ENCODE measurements around the gene COL6A1. TPM values are rescaled to one million over a fixed set of nuclear protein-coding genes. Genes with fewer than 3 reads are reported as not detected.

The COL6A1 gene
- total and polyA plus RNA-seq, 2 donors (not counting 3 experiments of a cell fraction or from before 2014, with no cell fraction given) = 30.1 to 42.4 TPM

DNA sequence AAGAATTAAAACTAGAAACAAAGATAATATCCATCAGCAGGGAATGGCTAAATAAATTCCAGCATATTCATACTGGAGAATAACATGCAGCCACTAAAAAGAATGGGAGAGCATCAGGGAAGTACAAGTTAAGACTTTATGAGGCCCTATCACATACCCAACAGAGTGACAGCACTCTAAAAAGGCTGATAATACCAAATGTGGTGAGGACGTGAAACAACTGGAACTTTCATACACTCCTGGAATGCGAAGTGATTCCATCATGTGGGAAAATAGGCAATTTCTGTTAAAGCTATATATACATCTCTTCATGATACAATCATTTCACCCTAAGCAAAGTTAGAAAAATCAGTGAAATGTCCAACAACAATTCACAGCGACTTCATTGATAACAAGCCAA is 42.6 kb downstream of the COL6A1 start:
- no peaks in the 10 kb centered on the region for H4K20me1 ChIP-seq (replicated peaks; ENCODE audit: control insufficient read depth, extremely low read depth, insufficient read depth, low read length)
- H3K27me3 ChIP-seq (ENCODE audit: control insufficient read depth in 2 of 2, insufficient read depth in 2 of 2, low read length in 2 of 2) = peaks cover 11 to 39% of the 10 kb centered on the region in 2 experiments
- no peak overlapping the region for H3K9ac ChIP-seq (replicated peaks; ENCODE audit: extremely low read depth, insufficient read depth, low read length)
- H3K4me1 ChIP-seq (ENCODE audit: control insufficient read depth, extremely low read depth, insufficient read depth, low read length) = no peaks in the 10 kb centered on the region
- DNase-seq (ENCODE audit: low read depth, low spot score) (no peak), FAIRE-seq (no peak)
- BruUV-seq (replicated peaks) = no TSS peak
- no peaks in the 10 kb centered on the region for H3K36me3 ChIP-seq (ENCODE audit: control insufficient read depth in 2 of 2, extremely low read depth in 1 of 2, insufficient read depth in 2 of 2, low read length in 2 of 2)
- TF ChIP-seq POLR2AphosphoS5 (IDR thresholded peaks at IDR 0.05; ENCODE audit: insufficient read depth, low read depth, low read length) (no peak), POLR2A (IDR thresholded peaks at IDR 0.05; ENCODE audit: low read depth, low read length) (no peak), MYC (IDR thresholded peaks at IDR 0.05; ENCODE audit: low read depth, low read length) (no peak), FOS (IDR thresholded peaks at IDR 0.05; ENCODE audit: borderline replicate concordance, insufficient read depth, low read length) (no peak), GATA2 (IDR thresholded peaks at IDR 0.05; ENCODE audit: insufficient read depth, insufficient read length, low read depth, low read length) (no peak), EZH2 (IDR thresholded peaks at IDR 0.05; ENCODE audit: borderline replicate concordance, low read depth, low read length, severe bottlenecking) (no peak), JUN (IDR thresholded peaks at IDR 0.05; ENCODE audit: borderline replicate concordance, insufficient read depth, insufficient read length, low read depth) (no peak)
- TF ChIP-seq, protein P1, sequence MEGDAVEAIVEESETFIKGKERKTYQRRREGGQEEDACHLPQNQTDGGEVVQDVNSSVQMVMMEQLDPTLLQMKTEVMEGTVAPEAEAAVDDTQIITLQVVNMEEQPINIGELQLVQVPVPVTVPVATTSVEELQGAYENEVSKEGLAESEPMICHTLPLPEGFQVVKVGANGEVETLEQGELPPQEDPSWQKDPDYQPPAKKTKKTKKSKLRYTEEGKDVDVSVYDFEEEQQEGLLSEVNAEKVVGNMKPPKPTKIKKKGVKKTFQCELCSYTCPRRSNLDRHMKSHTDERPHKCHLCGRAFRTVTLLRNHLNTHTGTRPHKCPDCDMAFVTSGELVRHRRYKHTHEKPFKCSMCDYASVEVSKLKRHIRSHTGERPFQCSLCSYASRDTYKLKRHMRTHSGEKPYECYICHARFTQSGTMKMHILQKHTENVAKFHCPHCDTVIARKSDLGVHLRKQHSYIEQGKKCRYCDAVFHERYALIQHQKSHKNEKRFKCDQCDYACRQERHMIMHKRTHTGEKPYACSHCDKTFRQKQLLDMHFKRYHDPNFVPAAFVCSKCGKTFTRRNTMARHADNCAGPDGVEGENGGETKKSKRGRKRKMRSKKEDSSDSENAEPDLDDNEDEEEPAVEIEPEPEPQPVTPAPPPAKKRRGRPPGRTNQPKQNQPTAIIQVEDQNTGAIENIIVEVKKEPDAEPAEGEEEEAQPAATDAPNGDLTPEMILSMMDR (IDR thresholded peaks at IDR 0.05; ENCODE audit: extremely low read depth in 1 of 2, insufficient read depth in 1 of 2, low read depth in 1 of 2, low read length in 2 of 2) = no peak
- TF ChIP-seq, protein P2, sequence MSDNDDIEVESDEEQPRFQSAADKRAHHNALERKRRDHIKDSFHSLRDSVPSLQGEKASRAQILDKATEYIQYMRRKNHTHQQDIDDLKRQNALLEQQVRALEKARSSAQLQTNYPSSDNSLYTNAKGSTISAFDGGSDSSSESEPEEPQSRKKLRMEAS (IDR thresholded peaks at IDR 0.05; ENCODE audit: insufficient read depth, insufficient read length) = no peak
- CTCF ChIA-PET = no interaction called here
- H3K79me2 ChIP-seq (ENCODE audit: control insufficient read depth, insufficient read depth, low read length) = no peaks in the 10 kb centered on the region
- no peaks in the 10 kb centered on the region for H3K9me3 ChIP-seq (replicated peaks; ENCODE audit: control insufficient read depth, insufficient read depth, low read length)
- POLR2A ChIA-PET = no interaction called here
- no peak overlapping the region for H3K4me2 ChIP-seq (ENCODE audit: insufficient read depth, low read length)
- intact Hi-C loops (cut with micrococcal nuclease) (no loop called here), dilution Hi-C loops (cut with MboI; ENCODE audit: extremely low pct_ligation_motif_present, low sequenced_read_pairs) (no loop called here)
- H2AFZ ChIP-seq (ENCODE audit: low read depth, low read length) = no peak overlapping the region
- no peak overlapping the region for H3K4me3 ChIP-seq (replicated peaks in 1 of 3; ENCODE audit: insufficient read depth in 1 of 3, low read depth in 1 of 3, low read length in 3 of 3)
- no peak overlapping the region for H3K27ac ChIP-seq (ENCODE audit: insufficient read depth, low read depth, low read length)
- H3K9me1 ChIP-seq (replicated peaks; ENCODE audit: control insufficient read depth, extremely low read depth, insufficient read depth, low read length) = no peaks in the 10 kb centered on the region

Measured in endothelial cell of umbilical vein (primary cell).